Measurements from ENCODE around the gene PAMR1. TPM values are rescaled to one million over a fixed set of nuclear protein-coding genes. Genes with fewer than 3 reads are reported as not detected.
A peak's percentile ranks its signal among the peaks of the same experiment; 100 is the strongest.

Gene PAMR1
- total RNA-seq, 1 donor from 2014 or later: 3.8 TPM

DNA sequence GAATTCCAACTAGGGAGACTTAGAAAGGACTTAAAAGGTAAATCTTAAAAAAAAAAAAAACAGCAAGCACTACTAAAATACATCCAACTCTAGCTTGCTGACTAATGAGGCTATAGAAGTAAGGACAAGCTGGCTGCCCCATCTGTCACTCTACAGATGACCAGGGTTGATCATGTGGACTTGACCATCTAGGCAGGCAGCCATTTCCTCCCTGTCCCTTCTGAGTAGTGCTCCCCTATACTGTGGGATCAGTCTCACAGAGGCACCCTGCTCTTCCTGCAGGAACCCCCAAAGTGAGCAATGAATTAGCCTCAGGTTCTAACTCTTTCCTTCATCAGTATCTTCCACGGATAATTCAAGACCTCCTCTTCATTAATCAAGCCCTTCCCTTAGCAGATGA is 118.4 kb downstream of the PAMR1 start:
- no peak for DNase-seq (ENCODE audit: low read depth)

DNA sequence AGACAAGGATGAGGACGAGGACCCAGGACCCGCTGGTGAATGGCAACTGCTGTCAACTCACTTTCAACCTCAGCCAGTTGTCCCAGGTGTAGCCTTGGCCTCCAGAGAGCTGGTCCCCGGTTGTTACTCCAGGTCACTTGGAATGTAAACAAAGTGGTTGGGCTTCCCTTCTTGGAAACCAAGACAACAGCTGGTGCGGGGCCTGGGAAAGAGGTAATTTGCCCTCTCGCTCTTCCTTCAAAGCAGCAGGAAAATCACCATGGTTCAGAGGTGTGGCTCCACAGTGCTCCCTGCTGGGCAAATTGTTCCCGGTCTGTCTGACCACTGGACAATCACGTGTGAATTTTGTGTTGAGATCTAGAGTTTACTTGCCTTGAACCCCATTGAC is 121.0 kb downstream of the PAMR1 start:
- DNase-seq (ENCODE audit: low read depth): peak; percentile 74

DNA sequence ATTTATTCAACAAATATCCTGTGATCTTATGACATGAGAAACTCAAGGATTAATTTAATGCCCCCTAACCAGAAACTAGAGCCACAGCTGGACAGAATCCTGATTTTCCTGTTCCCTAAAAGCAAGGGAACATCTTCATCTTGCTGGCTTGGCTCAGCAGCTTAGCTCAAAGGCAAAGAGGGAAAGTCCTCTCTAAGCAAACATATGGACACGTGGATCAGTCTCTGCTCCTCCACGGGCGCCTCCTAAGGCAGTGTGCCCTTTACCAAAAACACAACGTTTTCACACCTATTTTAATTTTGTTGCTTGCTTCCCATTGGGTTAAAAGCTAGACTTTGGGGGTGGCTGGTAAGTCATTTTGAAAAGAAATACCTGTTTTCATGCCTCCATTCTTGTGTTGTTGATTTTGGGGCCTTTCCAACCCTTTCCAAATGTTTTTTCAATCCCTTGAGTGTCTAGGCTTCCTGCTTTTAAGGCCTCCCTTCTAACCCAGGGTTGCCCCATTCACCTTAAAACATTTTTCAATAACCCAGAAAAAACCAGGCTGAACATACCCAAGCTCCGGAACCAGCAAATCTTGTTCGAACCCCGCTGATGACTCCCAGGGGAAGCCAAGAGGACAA is 121.5 kb downstream of the PAMR1 start:
- no peak for DNase-seq (ENCODE audit: low read depth)

DNA sequence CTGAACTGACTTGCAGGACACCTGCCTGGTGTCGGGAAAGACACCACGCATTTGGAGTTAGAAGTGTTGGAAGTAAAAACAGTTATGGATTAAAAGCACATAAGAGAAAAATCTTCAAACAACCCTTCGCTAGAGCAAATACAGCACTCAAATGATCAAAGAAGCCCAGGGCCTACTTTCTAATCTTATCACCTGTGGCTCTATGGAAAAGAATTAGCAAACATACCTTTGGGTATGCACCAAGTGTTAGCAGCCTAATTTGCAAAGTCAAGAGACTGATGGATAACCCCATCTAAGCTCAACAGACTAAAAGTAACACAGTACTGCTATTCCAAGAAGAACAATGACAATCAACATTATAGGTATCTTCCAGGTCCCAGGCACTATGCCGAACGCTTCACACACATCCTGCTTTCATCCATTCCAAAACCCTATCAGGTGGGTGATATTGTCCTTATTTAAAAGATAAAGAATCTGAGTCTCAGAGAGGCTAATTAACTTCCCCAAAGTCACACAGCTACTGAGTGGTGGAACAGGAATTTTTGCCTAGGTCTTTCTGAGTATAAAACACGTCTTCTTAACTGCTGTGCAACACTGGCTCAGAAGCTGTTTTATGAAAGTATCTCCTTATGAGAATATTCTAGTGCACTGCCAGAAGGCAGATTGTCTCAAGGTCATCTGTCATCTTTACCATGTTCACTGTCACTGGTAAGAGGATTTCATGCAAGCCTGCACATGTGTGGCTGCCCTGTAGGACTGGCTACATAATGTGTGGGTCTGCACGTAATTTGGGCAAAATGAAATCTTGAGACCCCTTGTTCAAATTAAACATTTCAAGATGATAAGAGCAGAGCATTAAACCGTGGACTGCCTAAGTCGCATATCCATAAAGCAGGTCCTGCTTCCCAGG is 122.4 kb downstream of the PAMR1 start:
- DNase-seq (ENCODE audit: low read depth): no peak

DNA sequence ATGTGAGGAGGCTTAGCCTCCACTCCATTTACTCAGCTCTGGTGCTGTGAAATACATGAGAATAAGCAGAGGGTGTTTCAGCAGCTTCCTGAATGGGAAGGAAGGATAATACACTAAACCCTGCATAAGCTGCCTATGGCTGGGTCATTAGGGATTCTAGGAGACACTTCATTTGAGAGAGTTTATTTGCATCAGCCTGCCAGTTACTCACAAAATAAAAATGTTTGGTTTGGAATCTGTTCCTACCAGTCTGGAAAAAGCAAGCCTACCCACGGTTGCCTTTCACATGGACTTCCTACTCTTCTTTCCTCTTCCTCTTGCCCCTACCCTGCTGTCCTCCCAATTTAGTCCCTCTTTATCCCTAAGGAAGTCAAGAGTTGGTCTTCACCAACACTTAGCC is 126.5 kb downstream of the PAMR1 start:
- no peak for DNase-seq (ENCODE audit: low read depth)

DNA sequence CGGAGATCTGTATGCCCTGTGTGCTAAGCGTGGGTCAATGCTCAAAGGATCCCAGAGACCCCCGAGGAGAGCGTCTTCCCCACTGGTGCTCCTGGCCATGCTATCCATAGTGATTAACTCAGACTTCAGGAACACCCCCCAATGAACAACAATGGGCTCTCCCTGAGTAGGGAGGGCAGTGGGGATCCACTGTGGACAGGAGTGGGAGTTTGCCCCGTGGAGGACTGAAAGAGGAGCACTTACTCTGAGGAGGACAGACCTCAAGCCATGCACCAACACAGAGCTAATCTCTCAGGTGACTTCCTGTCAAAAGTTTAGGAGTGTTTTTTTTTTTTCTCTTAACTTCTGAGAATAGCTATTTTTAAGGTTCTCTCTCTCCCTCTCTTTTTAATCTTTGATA is 130.5 kb downstream of the PAMR1 start:
- DNase-seq (ENCODE audit: low read depth): no peak

DNA sequence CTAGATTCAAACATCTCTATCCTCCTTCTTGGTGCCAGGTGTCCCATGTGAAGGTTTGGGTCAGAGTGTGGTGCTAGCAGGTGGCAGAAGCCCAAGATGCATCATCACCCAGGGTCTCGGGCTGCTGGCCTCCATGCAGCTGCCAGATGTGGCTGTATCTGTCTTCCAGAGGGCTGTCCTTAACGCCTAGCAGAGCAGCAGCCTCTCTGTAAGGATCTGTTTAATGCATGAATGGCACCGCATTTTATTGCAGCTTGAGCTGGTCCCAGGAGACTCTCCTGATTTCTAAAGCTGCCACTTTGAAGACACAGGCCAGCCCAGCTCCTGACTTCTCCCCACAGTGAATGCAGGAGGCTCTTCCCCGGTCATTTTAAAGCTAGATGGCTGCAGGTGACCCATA is 132.3 kb downstream of the PAMR1 start:
- no peak for DNase-seq (ENCODE audit: low read depth)

DNA sequence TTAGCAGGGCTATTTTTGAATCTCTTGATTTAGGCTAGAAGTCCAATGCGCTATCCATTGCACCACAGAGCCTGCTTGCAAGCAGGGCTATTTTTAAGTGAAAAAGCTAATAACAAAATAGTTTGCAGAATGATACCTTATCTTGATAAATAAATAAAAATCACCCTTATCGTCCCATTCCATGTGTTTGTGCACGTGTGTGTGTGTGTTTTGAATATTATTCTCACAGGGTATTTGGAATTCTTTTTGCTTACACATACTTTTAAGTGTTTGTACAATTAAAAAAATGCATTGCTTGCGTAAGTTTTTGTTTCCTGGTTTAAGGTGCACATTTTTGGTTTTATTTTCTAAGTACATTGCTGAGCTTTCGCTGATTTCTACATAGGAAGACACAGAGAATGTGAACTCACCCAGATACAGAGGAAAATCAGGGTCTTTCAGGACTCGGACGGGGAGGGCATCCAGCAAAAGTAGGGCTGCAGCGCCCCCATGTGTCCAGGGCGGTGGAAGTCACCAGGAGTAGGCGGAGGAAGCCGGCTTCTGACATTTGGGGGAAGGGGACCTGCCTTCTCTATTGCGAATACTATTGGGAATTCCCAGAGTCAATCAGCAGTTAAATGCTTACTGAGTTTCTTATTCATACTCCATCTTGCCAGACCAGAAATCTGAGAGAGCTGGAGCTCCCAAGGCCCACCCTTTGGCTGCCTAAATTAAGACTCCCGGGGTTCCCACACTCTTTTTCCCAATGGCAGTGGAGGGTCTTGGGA is 133.3 kb downstream of the PAMR1 start:
- DNase-seq (ENCODE audit: low read depth): peak; percentile 80

DNA sequence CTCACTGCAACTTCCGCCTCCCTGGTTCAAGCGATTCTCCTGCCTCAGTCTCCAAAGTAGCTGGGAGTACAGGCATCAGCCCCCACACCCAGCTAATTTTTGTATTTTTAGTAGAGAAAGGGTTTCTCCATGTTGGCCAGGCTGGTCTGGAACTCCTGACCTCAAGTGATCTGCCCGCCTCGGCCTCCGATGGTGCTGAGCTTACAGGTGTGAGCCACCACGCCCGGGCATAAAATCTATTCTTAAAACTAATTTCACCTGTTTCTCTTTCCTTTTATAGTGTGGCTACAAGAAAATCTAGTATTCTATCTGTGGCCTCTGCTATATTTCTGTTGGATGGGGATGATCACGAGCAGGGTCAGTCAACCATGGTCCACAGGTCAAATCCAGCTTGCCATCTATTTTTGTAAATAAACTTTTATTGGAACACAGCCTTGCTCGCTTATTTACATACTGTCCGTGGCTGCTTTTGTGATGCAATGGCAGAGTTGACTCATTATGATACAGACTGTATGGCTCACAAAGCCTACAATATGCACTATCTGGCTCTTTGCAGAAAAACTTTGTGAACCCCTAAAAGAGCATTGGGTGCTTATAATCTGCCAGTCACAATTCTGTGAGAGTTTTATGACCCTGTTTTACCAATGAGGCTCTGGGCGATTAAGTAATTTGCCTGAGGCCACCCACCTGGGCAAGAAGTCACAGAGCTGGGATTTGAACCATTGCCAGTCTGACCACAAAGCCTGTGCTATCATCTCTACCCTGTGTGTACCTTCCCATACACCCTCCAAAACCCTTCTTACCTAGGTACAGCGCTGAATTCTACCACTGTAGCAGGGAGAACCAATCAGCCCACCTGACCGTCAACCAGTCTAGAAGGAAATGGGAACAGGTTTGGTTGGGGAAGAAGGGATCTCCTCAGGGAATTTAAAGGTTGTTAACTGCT is 134.4 kb downstream of the PAMR1 start:
- DNase-seq (ENCODE audit: low read depth): no peak

DNA sequence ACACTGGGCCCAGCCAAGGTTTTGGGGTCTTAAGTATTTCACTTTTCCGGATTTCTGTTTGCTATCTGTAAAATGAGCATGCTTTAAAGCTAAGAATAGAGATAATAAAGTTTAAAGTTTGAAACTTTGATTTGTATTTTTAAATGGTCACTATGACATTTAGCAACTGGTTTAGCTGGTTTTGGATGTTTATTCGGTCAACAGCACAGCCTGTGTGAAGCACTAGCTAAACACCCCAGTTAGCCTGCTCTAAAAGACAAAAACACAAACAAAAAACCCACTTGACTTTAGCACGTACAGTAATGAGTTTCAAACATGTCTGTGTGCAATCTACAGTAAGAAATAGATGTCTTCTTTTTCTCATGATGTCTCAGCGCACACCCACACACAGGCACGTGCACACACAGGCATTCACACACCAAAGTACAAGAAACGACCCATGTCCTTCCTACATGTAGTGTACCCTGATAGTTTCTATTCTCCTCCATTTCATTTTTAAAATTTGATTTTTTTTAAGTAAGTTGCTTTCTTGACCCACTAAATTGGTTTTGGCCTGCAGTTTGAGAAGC is 135.4 kb downstream of the PAMR1 start:
- DNase-seq (ENCODE audit: low read depth): no peak

DNA sequence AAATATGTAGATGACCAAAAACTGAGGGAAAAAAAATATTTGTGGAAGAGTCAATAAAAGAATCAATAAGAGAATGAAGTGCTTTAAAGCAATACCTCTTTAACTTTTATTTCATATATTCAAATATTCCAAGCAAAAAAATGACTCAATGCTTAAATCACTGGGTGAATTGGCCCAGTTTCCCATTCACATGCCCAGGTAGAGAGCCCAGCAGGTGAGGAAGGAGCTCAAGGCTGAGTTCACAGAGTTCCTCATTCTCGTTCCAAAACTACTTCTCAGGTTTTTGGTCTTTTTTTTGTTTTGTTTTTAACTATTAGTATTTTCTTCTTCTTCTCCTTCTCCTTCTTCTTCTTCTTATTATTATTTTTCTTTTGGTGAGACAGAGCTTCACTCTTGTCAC is 136.3 kb downstream of the PAMR1 start:
- DNase-seq (ENCODE audit: low read depth): no peak

DNA sequence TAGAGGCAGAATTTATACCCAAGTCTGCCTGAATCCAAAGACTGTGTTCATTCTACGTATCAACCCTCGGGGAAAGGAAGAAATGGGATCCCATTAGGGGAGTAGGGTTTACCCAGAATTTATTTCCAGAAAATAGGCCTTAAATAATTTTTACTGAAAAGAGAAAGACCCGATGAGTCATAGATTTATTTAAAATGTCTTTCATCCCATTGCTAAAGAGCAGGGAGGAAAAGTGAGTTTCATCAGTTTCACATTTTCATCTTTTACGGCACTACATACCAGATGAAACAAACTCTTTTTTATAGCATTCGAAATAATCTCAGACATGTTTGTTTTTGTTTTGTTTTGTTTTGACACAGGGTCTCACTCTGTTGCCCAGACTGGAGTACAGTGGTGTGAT is 137.4 kb downstream of the PAMR1 start:
- DNase-seq (ENCODE audit: low read depth): no peak

DNA sequence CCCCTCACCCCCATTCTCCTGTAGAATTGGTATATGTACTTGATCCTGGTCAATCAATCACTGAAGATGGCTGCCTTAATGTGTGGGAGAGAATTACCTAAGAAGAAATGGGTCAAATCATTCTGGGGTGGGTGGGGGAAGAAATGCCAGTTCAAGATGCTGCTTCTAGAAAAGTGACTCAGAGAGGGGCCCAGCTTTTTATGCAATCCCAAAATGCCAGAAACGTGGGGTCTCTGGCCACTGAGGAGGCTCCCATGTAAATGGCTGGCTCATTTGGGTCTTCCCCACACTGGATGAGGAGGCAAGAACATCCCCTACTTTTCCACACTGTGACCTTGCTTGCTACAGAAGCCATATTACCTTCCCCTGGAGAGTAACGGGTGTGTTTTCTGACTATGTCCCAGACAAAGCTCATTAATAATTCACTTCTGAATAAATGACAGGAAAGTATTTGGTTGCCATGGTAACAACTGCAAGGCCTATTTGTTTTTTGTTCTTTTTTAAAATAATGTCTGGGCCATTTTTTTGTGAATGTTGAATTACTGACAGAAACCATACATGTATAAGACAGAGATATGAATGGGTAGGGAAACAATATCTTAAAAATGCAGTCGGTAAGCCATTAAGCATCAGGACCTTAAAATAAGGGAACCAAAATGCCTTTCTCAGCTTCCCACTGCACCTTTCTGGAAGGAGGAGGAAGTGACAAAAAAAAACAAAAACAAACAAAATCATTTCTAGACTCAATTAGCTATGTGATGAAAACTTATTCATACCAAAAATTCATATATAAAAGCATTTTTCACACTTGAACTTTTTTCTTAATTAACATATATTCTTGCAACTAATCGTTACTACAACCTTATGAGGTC is 138.1 kb downstream of the PAMR1 start:
- DNase-seq (ENCODE audit: low read depth): peak; percentile 44

DNA sequence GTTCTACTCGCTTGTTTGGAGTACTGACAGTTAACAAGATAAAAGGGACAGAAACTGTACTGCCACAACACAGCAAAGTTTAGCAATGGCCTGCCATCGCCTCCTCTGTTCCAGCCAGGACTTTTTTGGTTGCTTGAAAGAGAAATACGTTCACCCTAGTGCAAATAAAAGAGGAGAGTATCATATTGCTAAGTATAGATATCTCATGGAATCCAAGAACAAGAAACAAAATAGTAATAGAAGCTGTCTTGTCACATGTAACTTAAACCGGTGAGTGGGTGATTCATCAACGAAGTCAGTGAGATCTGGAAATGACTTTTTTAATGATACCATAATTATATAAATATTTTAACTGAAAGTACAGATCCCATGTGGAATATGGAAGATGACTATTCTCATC is 141.5 kb downstream of the PAMR1 start:
- DNase-seq (ENCODE audit: low read depth): no peak

Other genes with a start within 250 kb of the PAMR1 start
- 0.57 and 2.9 TPM in 2 replicates for gene SLC1A2, start 106.1 kb downstream of the PAMR1 start, total RNA-seq
- gene FJX1, start 92.8 kb upstream of the PAMR1 start, total RNA-seq: 42.9 and 48.1 TPM in 2 replicates
- 43.5 and 56.8 TPM in 2 replicates for gene TRIM44, start 137.2 kb upstream of the PAMR1 start, total RNA-seq

All from myocyte (in vitro differentiated cells).